HG02981 (cell line): ENCODE measurements around the gene FAM180A.

Source experiments
- ATAC-seq: cut with Tn5 transposase; IDR thresholded peaks from one replicate; pipeline ENCODE4 v1.9.1; 2021; ENCODE audit warnings: mild to moderate bottlenecking, moderate library complexity; ENCODE audit not compliant: unreplicated experiment

Gene FAM180A

GRCh38 chr7:135685306-135686084 is 63.1 kb downstream of the FAM180A start:
- no peak for ATAC-seq

GRCh38 chr7:135684699-135685098 is 63.9 kb downstream of the FAM180A start:
- no peak for ATAC-seq

GRCh38 chr7:135684136-135684535 is 64.5 kb downstream of the FAM180A start:
- ATAC-seq: no peak

GRCh38 chr7:135683609-135684008 is 65.0 kb downstream of the FAM180A start:
- ATAC-seq: no peak

- no peak for ATAC-seq
These were observed 66.4 kb downstream of the FAM180A start for GRCh38 chr7:135682191-135682590.

- no peak for ATAC-seq
These were observed 66.9 kb downstream of the FAM180A start for GRCh38 chr7:135681762-135682161.
